ENCODE results near the gene CASS4.

Gene CASS4

DNA sequence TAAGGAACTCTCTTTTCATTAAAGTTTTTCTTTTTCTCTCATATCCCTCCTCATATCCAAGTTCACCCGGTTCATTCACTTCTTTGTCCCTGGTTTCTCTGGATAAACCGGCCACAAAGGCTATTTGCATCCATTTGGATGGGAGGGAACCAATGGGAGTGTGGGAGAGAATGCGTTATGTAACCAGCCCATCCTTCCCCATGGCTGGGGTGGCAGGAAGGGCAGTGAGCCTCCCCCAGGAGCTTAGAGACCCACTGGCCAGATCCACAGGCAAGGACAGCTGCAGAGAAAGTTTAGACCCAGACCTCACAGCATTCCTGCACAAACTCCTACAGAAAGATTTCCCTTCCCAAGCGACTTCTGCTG is 10.7 kb downstream of the CASS4 start:
- DNase-seq (ENCODE audit: low read depth in 3 of 3, low spot score in 1 of 3) = no peak

DNA sequence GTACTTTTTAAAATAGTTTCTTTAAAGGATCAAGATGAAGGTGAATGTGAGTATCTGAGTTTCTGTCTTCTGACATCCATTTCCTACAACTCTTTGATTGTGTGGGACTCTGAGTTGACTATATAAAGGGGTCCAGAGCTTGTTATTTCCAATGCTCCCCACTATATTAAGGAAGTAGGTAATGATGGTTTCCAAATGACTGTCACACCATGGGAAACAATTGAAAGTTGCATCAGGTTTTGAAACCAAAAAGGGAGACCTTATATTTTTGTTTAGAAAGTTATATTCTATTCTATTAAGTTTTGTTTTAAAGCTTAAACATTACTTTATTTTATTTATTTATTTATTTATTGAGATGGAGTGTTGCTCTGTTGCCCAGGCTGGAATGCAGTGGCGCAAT is 11.2 kb downstream of the CASS4 start:
- no peak for DNase-seq (ENCODE audit: low read depth in 3 of 3, low spot score in 1 of 3)

DNA sequence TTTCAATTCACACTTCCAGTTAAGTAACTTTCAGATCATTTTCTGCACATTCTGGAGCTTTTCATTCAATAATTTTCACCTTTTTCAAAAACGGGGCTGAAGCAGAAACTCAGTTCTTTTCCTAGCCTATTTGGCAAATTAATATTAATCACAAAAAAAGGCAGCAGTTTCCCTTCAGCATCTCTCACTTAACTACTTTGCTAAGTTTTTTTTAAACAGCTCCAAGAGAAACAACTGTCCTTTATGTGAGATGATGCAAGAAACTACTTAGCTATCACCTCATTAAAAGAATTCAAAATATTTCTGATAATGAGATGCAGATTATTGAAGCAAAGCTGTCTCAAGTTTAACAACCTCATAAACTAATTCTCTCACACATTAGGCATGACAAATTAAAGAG is 11.8 kb downstream of the CASS4 start:
- no peak for DNase-seq (ENCODE audit: low read depth in 3 of 3, low spot score in 1 of 3)

DNA sequence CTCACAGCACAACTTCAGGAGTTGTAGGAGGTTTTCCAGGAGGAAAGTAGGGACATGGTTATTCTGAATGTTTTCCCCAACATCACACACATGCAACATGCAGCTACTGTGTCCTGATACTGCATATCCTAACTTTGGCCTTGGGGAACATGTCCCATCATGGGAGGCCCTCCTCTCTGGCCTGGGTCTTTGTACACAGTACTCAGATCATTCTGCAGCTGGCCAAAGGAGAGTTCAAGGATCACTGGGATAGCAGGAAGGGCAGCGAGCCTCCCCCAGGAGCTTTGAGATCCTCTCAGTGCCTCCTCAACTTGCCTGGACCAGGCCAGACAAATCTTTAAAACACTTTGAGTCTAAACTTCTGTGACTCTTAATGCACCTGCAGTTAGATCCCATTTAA is 12.9 kb downstream of the CASS4 start:
- no peak for DNase-seq (ENCODE audit: low read depth in 3 of 3, low spot score in 1 of 3)

DNA sequence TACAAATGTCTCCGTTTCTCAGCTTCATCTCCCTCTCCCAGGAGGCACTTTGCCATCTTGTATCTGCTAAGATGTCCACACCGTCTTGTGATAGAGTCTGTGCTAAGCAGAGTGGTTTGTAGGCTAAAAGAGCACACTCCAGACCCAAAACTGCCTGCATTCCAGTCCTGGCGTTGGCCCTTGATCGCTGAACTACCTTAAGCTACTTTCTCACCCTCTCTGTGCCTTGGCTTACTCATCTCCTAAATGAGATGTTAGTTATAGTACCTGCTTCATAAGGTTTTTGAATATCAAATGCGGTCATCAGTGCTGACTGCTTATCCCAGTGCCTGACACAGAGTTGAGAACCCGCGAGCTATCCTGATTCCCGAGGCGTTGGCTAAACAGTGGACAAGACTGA is 14.0 kb downstream of the CASS4 start:
- DNase-seq (ENCODE audit: low read depth in 3 of 3, low spot score in 1 of 3) = no peak

DNA sequence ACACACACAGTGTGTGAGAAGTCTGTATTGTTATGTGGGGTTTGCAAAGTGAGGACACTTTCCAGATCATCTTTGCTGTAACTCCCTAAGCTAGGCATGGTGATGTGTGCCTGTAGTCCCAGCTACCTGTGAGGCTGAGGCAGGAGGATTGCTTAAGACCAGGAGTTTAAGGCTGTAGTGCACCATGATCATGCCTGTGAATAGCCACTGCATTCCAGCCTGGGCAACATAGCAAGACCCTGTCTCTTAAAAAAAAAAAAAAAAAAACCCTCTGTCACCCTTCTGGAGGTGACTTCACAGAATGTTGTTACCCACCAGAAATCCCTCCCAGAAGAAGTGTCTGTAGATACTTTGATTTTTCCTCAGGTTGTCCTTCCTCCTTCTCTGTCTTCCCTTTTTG is 14.9 kb downstream of the CASS4 start:
- DNase-seq (ENCODE audit: low read depth in 3 of 3, low spot score in 1 of 3) = no peak

DNA sequence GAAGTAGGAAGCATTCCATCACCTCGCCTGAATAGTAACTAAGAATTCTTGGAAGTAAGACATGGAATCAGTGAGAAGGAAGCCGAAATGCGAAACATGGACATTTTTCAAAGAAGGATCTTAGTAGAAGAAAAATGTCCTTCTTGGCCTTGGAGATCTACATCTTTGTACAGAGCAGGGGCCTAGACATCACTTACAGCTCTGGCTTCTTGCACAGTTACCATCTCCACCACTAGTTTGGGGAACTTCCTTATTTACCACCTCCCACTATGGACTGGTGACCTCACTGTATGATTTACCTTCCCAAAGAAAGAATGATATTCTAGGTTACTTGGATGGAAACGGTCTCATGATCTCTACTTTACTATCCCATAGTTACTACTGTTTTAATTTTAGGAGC is 15.7 kb downstream of the CASS4 start:
- DNase-seq (ENCODE audit: low read depth in 3 of 3, low spot score in 1 of 3) = no peak

DNA sequence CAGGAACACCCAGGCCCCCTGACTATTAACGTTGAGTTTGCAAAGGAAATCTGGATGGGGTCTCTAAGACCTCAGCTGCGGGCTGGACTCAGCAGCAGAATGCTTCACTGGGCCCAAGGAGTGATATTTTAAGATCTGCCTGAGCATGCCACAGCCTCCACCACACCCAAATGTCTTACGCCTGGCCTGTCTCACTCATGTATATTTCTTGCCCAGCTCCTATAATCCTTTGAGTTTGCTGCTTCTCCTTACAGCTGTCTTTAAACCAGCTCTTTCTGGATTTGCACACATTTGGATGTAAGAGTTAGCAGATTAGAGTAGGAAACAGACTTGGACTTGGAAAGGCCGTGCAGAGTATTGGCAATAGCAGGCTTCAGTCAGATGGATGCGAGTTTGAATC is 16.4 kb downstream of the CASS4 start:
- DNase-seq (ENCODE audit: low read depth in 3 of 3, low spot score in 1 of 3) = no peak

DNA sequence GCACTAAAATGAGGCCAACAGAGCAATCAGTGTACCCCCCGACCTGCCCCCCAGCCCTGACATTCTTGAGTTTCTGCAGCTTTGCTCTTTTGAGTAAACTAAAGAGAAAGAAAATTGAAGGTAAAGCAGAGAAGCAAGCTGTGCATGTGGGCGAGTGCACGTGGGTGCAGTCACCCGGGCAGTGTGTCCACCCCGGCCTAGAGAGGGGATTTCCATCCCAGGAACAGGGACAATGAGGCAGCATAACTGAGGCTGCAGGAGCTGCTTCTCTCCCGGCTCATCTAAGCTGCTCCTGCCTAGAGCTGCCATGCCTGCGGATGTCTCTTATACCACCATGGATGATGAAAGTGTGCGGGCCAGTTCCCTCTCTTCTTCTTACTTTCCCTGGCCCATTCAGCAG is 16.8 kb downstream of the CASS4 start:
- DNase-seq (ENCODE audit: low read depth in 3 of 3, low spot score in 1 of 3) = no peak

DNA sequence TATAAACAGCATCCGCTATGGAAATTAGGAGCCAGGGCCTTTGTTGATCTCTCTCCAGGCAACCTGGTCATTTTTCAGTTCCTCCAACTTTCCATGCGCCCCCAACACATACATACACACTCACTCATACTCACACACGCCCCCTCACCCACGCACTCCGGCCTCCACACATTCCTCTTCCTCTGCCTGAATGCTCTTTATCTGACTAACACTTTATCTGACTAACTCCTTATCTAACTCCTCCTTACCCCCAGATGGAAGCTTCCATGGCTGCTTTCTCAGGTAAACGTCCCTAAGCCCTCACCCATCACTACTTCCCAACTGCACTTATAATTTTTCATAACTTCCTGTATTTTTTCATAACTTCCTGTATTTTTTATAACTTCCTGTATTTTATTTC is 17.4 kb downstream of the CASS4 start:
- peak in 1 of 3 donors; percentile 25 for DNase-seq (ENCODE audit: low read depth in 3 of 3, low spot score in 1 of 3)

DNA sequence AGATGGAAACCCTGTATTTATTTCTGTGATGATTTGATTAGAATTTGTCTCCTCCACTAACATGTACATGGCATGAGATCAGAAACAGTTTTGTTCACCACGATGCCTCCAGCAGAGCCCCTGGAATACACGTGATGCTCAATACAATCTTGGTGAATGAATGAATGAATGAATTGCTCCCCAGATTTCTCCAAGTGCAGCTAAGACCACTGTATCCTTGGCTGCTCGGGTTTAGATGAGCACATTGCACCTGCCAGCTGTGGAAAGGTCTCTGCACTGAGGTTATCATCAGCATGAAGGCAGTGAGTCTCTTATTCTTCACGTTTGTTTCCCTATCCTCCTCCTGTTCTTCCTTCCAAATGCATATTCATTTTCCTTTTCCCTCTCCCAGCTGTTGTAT is 17.9 kb downstream of the CASS4 start:
- no peak for DNase-seq (ENCODE audit: low read depth in 3 of 3, low spot score in 1 of 3)

DNA sequence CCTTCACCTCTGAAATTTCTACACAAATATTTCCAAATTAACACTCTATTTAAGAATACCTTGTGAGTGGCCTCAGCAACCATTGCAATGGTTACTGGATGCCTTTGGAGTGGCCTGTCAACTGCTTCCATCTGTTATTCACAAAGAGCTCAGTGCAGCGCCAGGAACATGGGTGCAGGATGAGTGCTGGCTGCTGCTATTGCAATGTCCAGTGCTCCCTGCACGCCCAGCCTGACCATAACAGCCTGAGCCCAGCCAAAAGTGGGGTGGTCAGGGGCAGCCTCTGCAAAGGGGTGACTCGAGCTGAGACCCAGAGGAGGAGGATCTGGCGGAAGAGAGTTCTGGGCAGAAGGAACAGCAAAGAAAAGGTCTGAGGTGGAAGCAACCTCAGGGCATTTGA is 18.4 kb downstream of the CASS4 start:
- DNase-seq (ENCODE audit: low read depth in 3 of 3, low spot score in 1 of 3) = no peak

DNA sequence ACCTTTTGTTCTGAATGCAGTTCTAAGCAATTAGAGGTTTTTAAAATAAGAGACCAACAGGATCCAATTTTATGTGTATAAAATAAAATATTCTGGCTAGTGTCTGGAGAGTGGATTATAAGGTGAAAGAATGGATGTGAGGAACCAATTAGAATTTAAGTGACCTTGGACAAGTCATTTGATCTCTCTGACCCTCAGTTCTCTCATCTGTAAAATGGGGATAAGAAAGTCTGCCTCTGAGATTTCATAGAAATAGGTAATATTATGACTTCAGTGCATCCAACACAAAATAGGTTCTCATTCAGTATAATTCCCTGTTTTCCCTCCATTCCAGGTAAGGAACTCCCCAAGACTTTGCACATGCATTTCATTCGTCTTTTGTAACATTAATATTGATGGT is 18.9 kb downstream of the CASS4 start:
- no peak for DNase-seq (ENCODE audit: low read depth in 3 of 3, low spot score in 1 of 3)

DNA sequence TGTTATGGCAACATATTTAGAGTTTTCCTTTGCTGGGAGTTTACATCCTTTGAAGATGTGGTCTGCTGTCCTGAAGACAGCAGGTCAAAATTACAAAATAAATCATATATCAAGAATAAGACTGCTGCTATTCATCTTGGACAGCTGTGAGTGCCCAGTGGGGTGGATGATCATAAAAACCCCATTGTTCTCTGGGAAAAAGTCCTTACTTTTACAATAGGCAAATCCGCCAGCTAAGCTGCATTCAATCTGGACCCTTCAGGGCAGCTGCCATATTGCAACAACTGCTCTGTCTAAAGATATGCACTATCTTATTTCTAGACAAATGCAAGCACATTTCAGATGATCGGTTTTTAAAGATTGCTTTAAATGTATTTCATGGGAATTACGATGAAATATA is 19.4 kb downstream of the CASS4 start:
- DNase-seq (ENCODE audit: low read depth in 3 of 3, low spot score in 1 of 3) = no peak

DNA sequence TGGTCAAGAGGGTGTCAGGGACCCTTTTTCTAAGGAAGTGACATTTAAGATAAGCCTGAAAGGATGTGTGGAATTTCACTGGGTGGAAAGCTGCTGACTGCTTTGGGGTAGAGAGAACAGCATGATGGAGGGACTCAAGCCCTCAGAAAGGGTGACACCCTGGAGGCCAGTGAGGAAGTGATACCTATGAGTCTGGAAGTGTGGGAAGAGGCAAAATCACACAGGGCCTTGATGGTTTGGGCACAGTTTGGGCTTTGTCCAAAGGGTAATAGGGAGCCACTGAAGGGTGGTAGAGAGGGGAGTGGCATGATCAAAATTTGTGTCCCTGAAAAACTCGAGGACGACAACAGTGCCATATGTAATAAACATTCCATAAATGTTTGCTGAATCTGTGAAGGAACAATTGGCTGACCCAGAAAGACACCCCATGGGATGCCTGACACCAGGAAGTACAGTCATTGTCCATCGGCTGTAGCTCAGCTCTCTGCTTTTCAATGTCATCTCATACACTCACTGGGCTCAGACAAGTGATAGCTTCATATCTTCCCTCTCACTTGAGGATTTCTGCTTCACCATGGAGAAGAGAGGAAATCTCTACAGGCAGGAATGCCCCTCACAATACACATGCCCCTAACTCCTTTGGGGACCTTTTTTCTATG is 21.3 kb downstream of the CASS4 start:
- DNase-seq (ENCODE audit: low read depth in 3 of 3, low spot score in 1 of 3) = no peak

DNA sequence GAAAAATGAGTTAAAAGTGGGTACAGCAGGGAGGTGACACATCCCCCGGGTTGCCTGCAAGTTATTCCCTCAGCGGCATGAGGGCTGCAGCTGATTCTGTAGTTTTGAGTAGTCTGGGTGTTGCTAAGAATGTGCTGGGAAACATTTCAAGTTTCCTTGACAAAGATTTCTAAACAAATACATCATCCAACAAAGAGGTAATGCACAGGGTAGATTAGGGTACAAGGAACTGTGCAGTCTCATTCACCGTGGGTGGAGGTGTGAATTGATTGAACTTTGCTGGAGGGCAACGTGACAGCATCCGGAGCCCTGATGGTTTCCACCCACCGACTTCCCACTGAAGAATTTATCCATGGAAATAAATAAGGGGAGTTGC is 21.8 kb downstream of the CASS4 start:
- no peak for DNase-seq (ENCODE audit: low read depth in 3 of 3, low spot score in 1 of 3)

DNA sequence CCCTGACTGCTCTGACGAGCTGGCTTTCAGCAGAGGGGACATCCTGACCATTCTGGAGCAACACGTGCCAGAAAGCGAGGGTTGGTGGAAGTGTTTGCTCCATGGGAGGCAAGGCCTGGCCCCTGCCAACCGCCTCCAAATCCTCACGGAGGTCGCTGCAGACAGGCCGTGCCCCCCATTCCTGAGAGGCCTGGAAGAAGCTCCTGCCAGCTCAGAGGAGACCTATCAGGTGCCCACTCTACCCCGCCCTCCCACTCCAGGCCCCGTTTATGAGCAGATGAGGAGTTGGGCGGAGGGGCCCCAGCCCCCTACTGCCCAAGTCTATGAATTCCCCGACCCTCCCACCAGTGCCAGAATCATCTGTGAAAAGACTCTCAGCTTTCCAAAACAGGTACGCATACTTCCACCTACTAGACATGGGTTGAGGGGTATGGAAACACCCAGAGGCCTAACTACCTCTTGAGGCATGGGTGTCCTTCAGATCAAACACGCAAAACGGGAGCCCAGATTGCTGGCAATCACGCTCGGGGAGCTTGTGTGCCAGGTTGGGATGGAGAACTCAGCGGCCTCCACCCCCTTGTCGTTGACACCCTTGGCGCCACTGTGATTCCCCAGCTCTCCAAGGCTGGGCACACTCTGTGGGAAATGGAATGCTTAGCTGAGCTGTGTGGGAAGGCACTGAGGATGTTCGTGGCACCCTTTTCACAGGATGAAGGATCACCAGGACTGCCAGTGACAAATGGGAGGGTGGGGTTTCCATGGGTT is 25.3 kb downstream of the CASS4 start:
- no peak for DNase-seq (ENCODE audit: low read depth in 3 of 3, low spot score in 1 of 3)

DNA sequence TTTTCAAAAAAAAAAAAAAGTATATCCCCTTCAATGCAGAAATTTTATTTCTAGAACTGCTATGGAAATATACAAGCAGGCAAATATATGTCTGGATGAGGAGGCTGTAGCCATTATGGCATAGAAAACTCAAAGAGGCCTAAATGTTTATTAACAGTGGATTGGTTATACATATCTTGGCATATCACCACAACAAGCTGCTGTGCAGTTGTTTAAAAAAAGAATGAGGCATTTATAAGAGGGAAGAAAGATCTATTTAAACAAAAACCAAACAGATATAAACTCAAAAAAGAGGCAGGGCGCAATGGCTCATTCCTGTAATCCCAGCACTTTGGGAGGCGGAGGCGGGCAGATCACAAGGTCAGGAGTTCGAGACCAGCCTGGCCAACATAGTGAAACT is 26.2 kb downstream of the CASS4 start:
- no peak for DNase-seq (ENCODE audit: low read depth in 3 of 3, low spot score in 1 of 3)

DNA sequence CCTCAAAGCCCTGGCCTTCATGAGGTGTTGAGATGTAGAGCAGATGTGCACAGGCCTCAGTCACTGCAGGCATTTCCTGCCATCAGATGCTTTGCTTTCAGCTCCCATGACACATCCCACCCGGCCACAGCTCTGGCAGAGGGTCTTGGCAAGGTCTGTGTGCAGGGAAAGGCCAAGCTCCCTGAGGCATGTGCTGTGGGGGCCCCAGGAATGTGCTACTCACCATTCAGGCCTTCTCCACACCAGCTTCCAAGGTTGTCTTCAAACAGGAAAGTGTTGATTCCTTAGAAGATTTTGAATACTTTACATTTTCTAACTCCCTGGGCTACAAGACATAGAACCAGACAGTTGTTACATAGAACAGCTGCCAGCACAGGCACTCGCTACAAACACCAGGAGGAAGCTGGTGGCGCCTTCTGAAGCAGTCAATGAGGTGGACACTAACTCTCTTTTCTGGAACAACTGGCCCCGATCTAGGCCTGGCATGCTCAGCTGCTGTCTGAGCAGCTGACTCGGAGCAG is 27.8 kb downstream of the CASS4 start:
- DNase-seq (ENCODE audit: low read depth in 3 of 3, low spot score in 1 of 3) = no peak

DNA sequence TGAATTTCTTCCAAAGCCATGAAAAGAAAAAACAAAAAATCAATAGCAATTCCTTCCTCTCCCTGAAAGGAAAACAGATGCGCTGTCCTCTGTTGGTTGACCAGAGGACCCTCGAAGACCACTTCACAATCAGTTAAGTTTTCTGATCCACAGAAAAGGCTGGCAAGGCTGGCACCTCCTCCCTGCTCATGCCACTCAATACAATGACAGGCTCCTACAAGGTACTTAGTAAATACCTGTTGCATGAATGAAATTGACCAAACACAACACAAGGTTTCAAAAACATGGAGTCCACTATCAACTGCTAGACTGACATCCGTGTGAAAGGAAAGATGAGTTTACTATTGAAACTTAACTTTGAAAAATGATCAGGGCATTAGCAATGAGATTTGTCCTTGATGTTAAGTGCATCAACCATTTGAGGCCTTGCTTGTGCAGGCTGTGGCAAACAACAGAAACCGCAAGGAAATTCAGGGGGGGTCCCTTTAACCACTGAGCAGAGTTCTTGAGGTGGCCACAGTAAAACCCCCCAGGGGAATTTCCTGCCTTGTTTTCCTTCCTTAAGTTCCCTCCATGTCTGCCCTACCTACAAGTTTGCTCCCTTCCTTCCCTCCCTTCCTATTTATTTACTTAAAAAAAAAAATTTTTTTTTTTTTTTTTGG is 28.4 kb downstream of the CASS4 start:
- peak in 2 of 3 donors; percentile 10 for DNase-seq (ENCODE audit: low read depth in 3 of 3, low spot score in 1 of 3)

DNA sequence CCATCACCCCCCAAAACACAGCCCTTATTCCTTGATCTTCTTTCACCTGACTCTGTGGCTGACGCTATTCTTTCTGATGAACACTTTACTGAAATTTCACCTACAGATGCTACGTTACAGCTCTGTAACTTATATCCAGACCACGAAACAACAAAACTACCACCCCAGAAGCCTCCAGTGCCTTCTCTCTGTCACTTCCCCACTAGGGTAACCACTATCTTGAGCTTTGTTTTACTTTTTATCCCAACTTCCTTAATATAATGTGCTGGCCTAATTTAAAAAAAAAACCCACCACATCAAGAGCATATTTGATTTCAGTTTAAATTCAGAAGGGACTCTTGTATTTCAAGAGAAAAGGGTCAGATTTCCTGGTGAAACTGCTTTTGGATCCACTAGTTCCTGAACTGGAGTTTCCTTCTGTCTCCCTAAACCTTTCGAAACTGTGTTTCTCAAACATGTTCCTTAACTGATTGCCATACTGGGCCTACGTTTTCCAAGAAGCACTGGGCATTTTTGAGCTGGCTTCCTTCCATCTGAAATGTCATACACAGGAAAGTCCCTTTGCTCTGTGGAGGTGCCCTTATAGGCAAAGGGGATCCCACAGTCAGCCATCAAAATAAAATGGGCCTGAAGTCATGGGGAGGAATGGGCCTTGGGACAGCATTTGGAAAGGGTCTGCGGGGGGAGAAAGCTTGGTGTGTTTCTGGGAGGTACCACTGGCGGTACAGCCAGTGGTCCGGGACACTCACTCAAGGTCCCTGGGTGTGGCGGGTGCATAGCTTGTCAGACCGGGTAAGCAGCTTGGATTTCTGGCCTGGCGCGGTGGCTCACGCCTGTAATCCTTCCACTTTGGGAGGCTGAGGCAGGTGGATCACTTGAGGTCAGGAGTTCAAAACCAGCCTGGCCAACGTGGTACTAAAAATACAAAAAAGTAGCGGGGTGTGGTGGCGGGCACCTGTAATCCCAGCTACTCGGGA is 30.6 kb downstream of the CASS4 start:
- no peak for DNase-seq (ENCODE audit: low read depth in 3 of 3, low spot score in 1 of 3)
